ENCODE results near the gene DCAF6.

DNA sequence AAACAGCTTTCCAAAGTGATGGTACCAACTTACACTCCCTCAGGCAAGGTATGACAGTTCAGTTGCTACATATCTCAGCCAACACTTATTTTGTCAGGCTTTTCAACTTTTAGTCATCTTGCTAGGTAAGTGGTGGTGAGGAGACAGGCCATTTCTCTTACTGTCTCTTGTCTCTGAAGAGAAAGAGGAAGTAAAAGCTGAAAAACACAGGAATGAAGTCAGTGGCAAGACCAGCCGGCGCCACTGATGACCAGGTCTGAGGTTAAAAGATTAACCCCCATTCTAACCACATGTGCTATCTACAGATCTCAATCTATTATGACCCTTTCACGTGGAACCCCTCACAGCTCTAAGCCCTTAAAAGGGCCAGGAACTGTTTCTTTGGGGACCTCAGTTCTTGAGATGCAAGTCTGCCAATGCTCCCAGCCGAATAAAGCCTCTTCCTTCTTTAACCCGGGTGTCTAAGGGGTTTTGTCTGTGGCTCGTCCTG is 26.7 kb upstream of the DCAF6 start:
- TF ChIP-seq TAF1 (IDR thresholded peaks at IDR 0.05; ENCODE audit: borderline replicate concordance, insufficient read depth, low read length) (no peak), POLR2AphosphoS5 (IDR thresholded peaks at IDR 0.05; ENCODE audit: low read depth, low read length) (no peak), REST (IDR thresholded peaks at IDR 0.05; ENCODE audit: insufficient read depth in 1 of 2, low read depth in 2 of 2, low read length in 2 of 2) (no peak), SIN3A (IDR thresholded peaks at IDR 0.05; ENCODE audit: borderline replicate concordance, insufficient read depth, low read length) (no peak)

Data from PFSK-1 (cell line).